Measurements from ENCODE around the gene STRIP2.

Gene STRIP2

DNA sequence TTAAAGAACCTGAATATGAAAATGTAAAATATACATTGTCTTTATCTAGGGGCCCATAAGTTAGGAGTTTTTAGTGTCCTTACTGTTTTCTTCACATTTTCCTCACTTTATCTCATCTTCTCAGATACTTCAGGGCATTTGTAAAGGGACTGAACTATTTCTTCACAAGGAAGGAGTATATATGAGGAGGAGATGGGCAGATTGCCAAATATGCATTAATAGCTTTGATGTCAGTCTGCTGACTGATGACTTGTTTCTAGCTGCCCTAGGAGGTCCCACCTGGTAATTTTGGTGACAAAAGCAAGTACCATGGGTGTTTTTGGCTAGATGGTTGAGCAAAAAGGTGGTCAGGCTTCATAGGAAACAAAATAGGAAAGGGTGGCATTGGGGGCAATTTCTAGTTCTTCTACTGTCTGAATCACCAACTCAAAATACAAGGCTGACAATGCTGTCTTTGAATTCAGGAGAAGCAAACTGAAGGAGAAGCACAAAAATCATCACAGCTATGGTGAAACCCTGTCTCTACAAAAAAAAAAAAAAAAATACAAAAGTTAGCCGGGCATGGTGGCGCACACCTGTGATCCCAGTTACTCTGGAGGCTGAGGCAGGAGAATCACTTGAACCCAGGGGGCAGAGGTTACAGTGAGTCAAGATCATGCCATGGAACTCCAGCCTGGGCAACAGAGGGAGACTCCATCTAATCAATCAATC lies 10.4 kb upstream of the STRIP2 start:
- H3K9me3 ChIP-seq (replicated peaks; ENCODE audit: low read length), result no peaks in the 10 kb centered on the region
- H3K4me2 ChIP-seq (ENCODE audit: low read length), result no peak overlapping the region
- H3K9ac ChIP-seq (ENCODE audit: low read depth, low read length), result no peak overlapping the region
- no peak overlapping the region for H3K4me3 ChIP-seq (ENCODE audit: low read length)
- H3K36me3 ChIP-seq (ENCODE audit: insufficient read depth, low read length), result no peaks in the 10 kb centered on the region
- no peaks in the 10 kb centered on the region for H3K4me1 ChIP-seq (ENCODE audit: control insufficient read depth, insufficient read depth, low read length)
- no peaks in the 10 kb centered on the region for H3K27me3 ChIP-seq (ENCODE audit: control insufficient read depth, insufficient read depth, low read length)

DNA sequence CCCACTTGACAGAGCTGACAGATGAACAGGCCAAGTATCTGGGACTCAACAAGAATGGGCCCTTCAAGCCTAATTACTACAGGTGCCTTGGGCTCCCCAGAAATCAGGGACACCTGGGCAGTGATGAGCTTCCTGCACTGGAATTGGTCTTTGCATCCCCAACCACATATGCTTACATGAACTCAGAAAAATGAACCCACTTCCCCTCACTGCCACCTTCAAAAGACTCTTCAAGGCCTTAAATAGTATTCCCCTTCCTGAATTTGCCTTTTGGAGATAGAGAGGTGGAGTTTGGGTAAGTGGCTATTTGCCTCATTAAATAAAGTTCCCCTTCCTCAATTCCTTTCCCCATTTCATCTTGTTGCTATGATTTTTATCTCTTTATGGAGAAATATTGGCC lies 7.8 kb upstream of the STRIP2 start:
- Histone ChIP-seq H3K4me3 (ENCODE audit: low read length) (no peak overlapping the region), H3K36me3 (ENCODE audit: insufficient read depth, low read length) (no peaks in the 10 kb centered on the region), H3K9ac (ENCODE audit: low read depth, low read length) (no peak overlapping the region), H3K4me2 (ENCODE audit: low read length) (no peak overlapping the region), H3K9me3 (replicated peaks; ENCODE audit: low read length) (no peaks in the 10 kb centered on the region), H3K4me1 (ENCODE audit: control insufficient read depth, insufficient read depth, low read length) (no peaks in the 10 kb centered on the region), H3K27me3 (ENCODE audit: control insufficient read depth, insufficient read depth, low read length) (no peaks in the 10 kb centered on the region)

DNA sequence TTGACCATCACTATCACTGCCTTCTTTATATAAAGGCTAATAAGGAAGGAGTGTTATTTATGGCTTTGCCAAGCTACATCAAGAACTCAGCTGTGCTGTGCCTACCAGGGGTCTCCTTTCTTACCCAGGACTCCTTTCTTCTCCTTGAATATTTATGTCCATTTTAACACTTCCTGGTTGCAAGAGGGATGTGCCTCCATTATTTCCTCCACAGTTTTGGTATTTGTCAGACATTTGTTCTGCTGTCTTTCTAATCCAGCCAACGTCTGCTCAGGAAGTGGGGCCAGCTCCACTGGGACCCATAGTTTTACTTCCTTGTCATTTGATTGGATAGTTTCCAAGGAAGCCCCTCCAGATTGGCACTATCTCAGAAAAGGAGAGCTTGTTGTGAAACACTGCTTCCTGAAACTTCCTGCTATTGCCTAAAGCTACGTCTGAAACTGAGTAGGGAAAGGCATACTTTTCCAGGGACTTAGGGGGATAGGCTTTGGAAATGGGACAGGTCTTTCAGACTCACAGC lies 6.6 kb upstream of the STRIP2 start:
- Histone ChIP-seq H3K27me3 (ENCODE audit: control insufficient read depth, insufficient read depth, low read length) (no peaks in the 10 kb centered on the region), H3K36me3 (ENCODE audit: insufficient read depth, low read length) (no peaks in the 10 kb centered on the region), H3K4me3 (ENCODE audit: low read length) (no peak overlapping the region), H3K9me3 (replicated peaks; ENCODE audit: low read length) (no peaks in the 10 kb centered on the region), H3K4me1 (ENCODE audit: control insufficient read depth, insufficient read depth, low read length) (no peaks in the 10 kb centered on the region), H3K9ac (ENCODE audit: low read depth, low read length) (no peak overlapping the region), H3K4me2 (ENCODE audit: low read length) (no peak overlapping the region)

DNA sequence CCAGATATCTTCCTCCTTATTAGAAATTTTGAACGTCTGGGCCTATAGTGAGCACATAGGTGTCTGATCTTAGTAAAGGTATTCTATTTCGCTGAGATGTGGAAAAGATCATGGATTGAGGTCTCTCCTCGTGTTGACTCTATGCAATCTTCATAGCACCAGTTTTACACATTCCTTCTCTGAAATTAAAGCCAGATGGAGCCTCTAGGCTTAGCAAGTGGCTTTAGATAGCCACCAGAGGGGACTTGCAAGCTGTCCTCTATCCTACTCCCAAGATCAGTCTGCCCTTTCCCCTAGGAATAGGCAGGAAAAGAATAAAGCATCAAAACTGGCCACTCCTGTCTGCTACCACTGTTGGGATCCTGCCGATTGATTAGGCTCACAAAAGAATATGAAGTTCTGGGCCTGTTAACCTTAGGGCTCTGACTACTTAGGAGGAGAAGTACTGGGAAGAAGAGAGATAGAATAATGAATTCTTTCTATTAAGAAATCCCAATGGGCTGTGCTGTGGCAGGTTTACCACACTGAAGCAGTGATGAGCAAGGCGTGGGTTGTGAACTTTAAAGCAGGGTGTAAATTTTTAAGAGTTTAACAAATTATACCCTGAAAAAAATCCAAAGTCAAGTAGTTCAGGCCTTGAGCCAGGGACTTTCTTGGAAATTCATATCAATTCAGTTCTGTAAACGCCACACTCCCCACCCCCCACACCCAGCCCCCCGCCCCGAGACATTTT lies 2.2 kb upstream of the STRIP2 start:
- Histone ChIP-seq H3K9me3 (replicated peaks; ENCODE audit: low read length) (no peaks in the 10 kb centered on the region), H3K9ac (ENCODE audit: low read depth, low read length) (no peak overlapping the region), H3K36me3 (ENCODE audit: insufficient read depth, low read length) (peaks cover 3% of the 10 kb centered on the region), H3K27me3 (ENCODE audit: control insufficient read depth, insufficient read depth, low read length) (no peaks in the 10 kb centered on the region), H3K4me1 (ENCODE audit: control insufficient read depth, insufficient read depth, low read length) (peaks cover 23% of the 10 kb centered on the region), H3K4me2 (ENCODE audit: low read length) (no peak overlapping the region), H3K4me3 (ENCODE audit: low read length) (no peak overlapping the region)

DNA sequence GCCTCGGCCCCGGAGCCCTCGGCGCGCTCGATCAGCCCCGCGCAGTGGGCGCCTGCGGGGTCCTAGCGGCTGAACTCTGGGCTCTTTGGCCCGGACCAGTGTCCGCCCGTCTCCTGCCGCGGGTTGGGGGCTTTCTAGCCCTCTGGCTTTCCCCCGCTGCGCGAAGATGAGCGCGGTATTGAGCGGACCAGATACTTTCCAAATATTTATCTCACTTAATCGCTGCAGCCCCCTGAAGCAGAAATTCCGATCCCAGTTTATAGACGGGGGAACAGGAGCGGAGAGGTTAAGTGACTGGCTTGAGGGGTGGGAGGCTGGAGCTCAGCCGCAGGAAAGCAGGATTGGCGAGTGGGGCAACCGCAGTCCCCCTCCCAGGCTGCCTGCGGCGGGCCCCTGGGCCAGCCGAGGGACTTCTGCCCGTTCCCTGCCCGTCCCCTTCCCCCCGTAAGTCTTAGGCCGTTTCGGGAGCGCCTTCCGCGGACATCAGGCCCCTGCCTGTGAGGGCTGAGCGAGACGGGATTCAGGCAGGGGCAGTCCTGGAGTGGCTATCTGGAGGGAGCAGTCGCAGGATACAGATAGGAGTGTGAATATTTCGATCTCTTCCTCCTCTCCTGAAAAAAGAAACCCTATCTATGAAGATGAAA lies 565 bp downstream of the STRIP2 start:
- Histone ChIP-seq H3K4me3 (ENCODE audit: low read length) (peak overlapping the region; percentile 83), H3K36me3 (ENCODE audit: insufficient read depth, low read length) (peaks cover 3% of the 10 kb centered on the region), H3K9me3 (replicated peaks; ENCODE audit: low read length) (no peaks in the 10 kb centered on the region), H3K4me2 (ENCODE audit: low read length) (peak overlapping the region; percentile 99), H3K4me1 (ENCODE audit: control insufficient read depth, insufficient read depth, low read length) (peaks cover 45% of the 10 kb centered on the region), H3K27me3 (ENCODE audit: control insufficient read depth, insufficient read depth, low read length) (no peaks in the 10 kb centered on the region), H3K9ac (ENCODE audit: low read depth, low read length) (peak overlapping the region; percentile 87)

DNA sequence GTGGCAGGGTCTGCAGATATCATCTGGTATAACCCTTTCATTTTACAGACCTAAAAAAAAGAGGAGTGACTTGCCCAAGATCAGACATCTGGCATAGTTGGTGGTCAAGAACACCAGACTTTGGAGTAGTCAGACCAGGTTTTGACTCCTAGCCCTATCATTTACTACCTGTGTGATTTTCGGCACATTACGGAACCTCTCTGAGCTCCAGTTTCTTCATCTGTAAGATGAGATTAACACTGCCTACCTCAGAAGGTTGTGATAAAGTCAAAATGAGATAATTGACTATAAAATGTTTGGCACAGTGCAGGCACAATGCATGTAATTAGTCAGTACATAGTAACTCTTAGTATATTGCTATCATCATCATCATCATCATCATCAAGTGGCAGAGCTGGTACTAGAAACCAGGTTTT lies 1.2 kb downstream of the STRIP2 start:
- Histone ChIP-seq H3K9me3 (replicated peaks; ENCODE audit: low read length) (no peaks in the 10 kb centered on the region), H3K4me1 (ENCODE audit: control insufficient read depth, insufficient read depth, low read length) (peaks cover 48% of the 10 kb centered on the region), H3K4me2 (ENCODE audit: low read length) (peak overlapping the region; percentile 99), H3K4me3 (ENCODE audit: low read length) (peak overlapping the region; percentile 83), H3K36me3 (ENCODE audit: insufficient read depth, low read length) (peaks cover 5% of the 10 kb centered on the region), H3K27me3 (ENCODE audit: control insufficient read depth, insufficient read depth, low read length) (no peaks in the 10 kb centered on the region), H3K9ac (ENCODE audit: low read depth, low read length) (peak overlapping the region; percentile 87)

DNA sequence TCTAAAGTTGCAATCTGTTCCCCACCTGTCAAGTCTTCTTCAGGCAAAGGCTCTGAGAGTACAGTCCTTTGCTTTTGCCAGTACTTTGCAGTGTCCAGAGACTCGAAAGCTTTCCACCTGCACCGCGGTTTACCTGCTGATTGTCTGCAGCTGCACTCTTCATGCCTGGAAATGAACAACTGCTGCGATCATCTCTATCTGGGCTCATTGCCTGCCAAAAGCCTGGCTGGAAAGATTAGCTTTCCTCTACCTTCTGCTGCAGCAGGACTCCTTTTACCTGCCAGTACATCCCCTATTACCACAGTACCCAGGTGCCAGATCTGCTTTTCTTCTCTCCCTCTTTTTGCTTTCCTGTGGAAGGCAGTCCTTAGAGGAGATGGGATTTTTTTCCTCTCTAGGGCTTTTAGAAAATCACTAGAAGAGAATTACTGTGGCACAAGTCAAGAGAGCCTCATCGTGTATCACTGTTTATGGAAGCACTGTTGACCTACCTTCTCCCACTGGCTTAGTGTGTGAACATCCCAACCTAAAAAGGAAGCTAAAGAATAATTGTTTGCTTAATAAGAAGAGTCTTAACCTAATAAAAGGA lies 2.2 kb downstream of the STRIP2 start:
- peak overlapping the region; percentile 41 for H3K4me2 ChIP-seq (ENCODE audit: low read length)
- no peaks in the 10 kb centered on the region for H3K9me3 ChIP-seq (replicated peaks; ENCODE audit: low read length)
- peaks cover 48% of the 10 kb centered on the region for H3K4me1 ChIP-seq (ENCODE audit: control insufficient read depth, insufficient read depth, low read length)
- H3K9ac ChIP-seq (ENCODE audit: low read depth, low read length), result no peak overlapping the region
- no peaks in the 10 kb centered on the region for H3K27me3 ChIP-seq (ENCODE audit: control insufficient read depth, insufficient read depth, low read length)
- H3K4me3 ChIP-seq (ENCODE audit: low read length), result no peak overlapping the region
- peaks cover 8% of the 10 kb centered on the region for H3K36me3 ChIP-seq (ENCODE audit: insufficient read depth, low read length)

DNA sequence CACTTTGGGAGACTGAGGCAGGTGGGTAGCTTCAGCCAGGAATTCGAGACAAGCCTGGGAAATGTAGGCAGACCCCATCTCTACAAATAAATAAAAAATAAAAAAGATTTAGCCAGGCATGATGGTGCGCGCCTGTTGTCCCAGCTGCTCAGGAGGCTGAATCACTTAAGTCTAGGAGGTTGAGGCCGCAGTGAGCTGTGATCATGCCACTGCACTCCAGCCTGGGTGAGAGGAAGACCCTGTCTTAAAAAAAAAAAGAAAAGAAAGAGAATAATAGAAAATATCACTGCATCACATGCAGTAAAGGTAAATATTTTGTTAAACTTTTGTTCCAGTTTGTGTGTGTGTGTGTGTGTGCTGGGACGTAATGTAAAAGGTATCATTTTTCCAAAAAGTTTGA lies 3.0 kb downstream of the STRIP2 start:
- Histone ChIP-seq H3K4me2 (ENCODE audit: low read length) (peak overlapping the region; percentile 42), H3K36me3 (ENCODE audit: insufficient read depth, low read length) (peaks cover 8% of the 10 kb centered on the region), H3K27me3 (ENCODE audit: control insufficient read depth, insufficient read depth, low read length) (no peaks in the 10 kb centered on the region), H3K9ac (ENCODE audit: low read depth, low read length) (peak overlapping the region; percentile 15), H3K4me3 (ENCODE audit: low read length) (no peak overlapping the region), H3K9me3 (replicated peaks; ENCODE audit: low read length) (no peaks in the 10 kb centered on the region), H3K4me1 (ENCODE audit: control insufficient read depth, insufficient read depth, low read length) (peaks cover 48% of the 10 kb centered on the region)

DNA sequence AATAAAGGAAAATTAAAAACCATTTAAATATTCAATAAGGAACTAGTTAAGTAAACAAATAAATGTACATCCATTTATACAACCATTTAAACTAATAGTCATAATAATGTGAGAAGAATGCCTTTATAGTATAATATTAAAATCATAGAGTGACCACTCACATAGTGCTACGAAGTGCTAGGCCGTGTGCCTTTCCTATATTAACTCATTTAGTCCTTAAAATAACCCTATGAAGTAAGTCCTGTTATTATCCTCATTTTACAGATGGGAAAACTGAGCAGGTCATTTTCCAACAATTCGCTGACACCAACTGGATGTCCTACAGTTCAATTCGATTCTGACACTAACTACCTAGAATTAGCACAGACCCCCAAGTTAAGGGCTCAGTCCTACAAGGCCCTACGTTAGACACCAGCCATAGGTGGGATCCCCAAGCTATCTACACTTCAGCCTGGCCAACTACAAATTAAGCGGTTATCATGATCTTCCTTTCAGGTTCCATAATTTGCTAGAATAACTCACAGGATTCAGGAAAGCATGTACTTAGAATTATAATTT lies 4.1 kb downstream of the STRIP2 start:
- Histone ChIP-seq H3K36me3 (ENCODE audit: insufficient read depth, low read length) (peaks cover 8% of the 10 kb centered on the region), H3K27me3 (ENCODE audit: control insufficient read depth, insufficient read depth, low read length) (no peaks in the 10 kb centered on the region), H3K9me3 (replicated peaks; ENCODE audit: low read length) (no peaks in the 10 kb centered on the region), H3K4me3 (ENCODE audit: low read length) (peak overlapping the region; percentile 48), H3K4me1 (ENCODE audit: control insufficient read depth, insufficient read depth, low read length) (peaks cover 48% of the 10 kb centered on the region), H3K9ac (ENCODE audit: low read depth, low read length) (peak overlapping the region; percentile 37), H3K4me2 (ENCODE audit: low read length) (peak overlapping the region; percentile 66)

DNA sequence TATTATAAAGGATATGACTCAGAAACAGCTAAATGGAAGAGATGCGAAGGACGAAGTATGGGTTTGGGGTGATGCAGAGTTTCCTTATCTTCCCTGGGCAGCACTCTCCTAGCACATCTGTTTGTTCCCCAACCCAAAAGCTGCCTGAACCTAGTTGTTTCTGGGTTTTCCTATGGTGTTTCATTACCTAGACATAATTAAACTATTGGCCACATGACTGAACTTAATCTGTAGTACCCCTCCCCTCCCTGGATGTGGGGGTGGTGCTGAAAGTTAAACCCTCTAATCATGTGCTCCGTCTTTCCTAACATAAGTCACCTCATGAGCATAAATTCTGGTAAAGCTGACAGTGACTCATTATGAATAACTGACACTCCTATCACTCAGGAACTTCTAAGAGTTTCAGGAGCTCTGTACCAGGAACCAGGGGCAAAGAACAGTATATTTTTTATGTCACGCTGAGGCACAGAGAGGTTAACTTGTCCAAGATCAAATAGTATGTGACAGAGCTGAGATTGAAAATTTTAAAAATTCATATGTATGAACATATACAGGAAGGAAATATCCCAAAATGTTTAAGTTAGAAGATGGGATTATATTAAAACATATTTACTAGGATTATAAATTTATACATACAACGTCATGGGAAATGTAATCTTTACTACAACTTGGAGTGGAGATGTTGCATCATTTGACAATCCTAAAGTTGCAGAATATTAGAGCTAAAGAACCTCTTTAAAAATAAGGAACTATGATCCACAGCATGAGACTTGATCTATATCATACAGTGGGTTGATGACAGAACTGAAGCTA lies 4.8 kb downstream of the STRIP2 start:
- Histone ChIP-seq H3K4me3 (ENCODE audit: low read length) (peak overlapping the region; percentile 48), H3K9ac (ENCODE audit: low read depth, low read length) (peak overlapping the region; percentile 37), H3K9me3 (replicated peaks; ENCODE audit: low read length) (no peaks in the 10 kb centered on the region), H3K4me2 (ENCODE audit: low read length) (peak overlapping the region; percentile 66), H3K36me3 (ENCODE audit: insufficient read depth, low read length) (peaks cover 9% of the 10 kb centered on the region), H3K27me3 (ENCODE audit: control insufficient read depth, insufficient read depth, low read length) (no peaks in the 10 kb centered on the region), H3K4me1 (ENCODE audit: control insufficient read depth, insufficient read depth, low read length) (peaks cover 45% of the 10 kb centered on the region)
